Peyer's patch (tissue), 4 donors: ENCODE results near the gene MPPE1.

Experiments
- POLR2A ChIP-seq, 2 donors: fragments of 450-650 bp; IDR thresholded peaks; one replicate each; pipeline ENCODE4 v1.5.1; 2017; ENCODE audit warnings: antibody characterized with exemption in 2 of 2, mild to moderate bottlenecking in 2 of 2, moderate library complexity in 2 of 2
- TF ChIP-seq, protein P1 (sequence below), 6 experiments: fragments of 450-650 bp in 4 of 6; fragments of 200-600 bp in 2 of 6; sonication (generic) in 1 of 6; IDR thresholded peaks; one replicate each; pipeline ENCODE4 v1.5.1; 2017 to 2019; ENCODE audit warnings: antibody characterized with exemption in 6 of 6, mild to moderate bottlenecking in 3 of 6, moderate library complexity in 1 of 6

DNA sequence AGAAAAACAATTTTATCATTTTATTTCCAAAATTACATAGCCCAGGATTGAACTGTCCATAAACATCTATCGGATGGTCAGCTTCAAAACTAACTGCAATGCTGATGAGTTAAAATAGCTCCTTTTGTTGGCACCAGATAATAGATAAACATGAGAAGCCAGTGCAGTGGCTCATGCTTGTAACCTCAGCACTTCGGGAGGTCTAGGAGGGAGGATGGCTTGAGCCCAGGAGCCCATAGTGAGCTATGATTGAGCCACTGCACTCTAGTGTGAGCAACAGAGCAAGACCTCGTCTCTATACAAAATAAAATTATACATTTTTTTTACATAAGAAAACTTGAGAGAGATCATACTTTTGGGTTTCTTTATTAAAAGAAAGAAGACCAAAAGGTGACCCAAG lies 38.6 kb upstream of the MPPE1 start:
- no peak for TF ChIP-seq POLR2A (IDR thresholded peaks at IDR 0.05)
- TF ChIP-seq, protein P1, sequence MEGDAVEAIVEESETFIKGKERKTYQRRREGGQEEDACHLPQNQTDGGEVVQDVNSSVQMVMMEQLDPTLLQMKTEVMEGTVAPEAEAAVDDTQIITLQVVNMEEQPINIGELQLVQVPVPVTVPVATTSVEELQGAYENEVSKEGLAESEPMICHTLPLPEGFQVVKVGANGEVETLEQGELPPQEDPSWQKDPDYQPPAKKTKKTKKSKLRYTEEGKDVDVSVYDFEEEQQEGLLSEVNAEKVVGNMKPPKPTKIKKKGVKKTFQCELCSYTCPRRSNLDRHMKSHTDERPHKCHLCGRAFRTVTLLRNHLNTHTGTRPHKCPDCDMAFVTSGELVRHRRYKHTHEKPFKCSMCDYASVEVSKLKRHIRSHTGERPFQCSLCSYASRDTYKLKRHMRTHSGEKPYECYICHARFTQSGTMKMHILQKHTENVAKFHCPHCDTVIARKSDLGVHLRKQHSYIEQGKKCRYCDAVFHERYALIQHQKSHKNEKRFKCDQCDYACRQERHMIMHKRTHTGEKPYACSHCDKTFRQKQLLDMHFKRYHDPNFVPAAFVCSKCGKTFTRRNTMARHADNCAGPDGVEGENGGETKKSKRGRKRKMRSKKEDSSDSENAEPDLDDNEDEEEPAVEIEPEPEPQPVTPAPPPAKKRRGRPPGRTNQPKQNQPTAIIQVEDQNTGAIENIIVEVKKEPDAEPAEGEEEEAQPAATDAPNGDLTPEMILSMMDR (IDR thresholded peaks at IDR 0.05) = no peak
